Testis (tissue), 3 donors: ENCODE measurements around the gene RASGEF1B. TPM values are rescaled to one million over a fixed set of nuclear protein-coding genes. Genes with fewer than 3 reads are reported as not detected.
A peak's percentile ranks its signal among the peaks of the same experiment; 100 is the strongest.

ENCODE experiments used
- DNase-seq: peaks from one replicate; pipeline ENCODE4 v3.0.0-alpha.2; 2019
- H3K27ac ChIP-seq, 2 donors: fragments of 200-600 bp; sonication (generic); one replicate each; pipeline ENCODE4 v1.5.1; 2019
- H3K27me3 ChIP-seq: fragments of 200-600 bp; sonication (generic); one replicate; pipeline ENCODE4 v1.5.1; 2019
- H3K36me3 ChIP-seq: fragments of 200-600 bp; sonication (generic); one replicate; pipeline ENCODE4 v1.5.1; 2017; ENCODE audit warnings: low read depth; ENCODE audit errors: missing control alignments
- H3K4me1 ChIP-seq: fragments of 200-600 bp; sonication (generic); one replicate; pipeline ENCODE4 v1.5.1; 2019
- H3K4me3 ChIP-seq, 2 donors: fragments of 200-600 bp; sonication (generic); one replicate each; pipeline ENCODE4 v1.5.1; 2017 to 2019
- H3K9me3 ChIP-seq: fragments of 200-600 bp; sonication (generic); one replicate; pipeline ENCODE4 v1.5.1; 2017
- CTCF ChIP-seq, 3 experiments: fragments of 450-650 bp in 2 of 3; fragments of 200-600 bp in 1 of 3; sonication (generic) in 1 of 3; IDR thresholded peaks; one replicate each; pipeline ENCODE4 v1.5.1; 2016 to 2019; ENCODE audit warnings: antibody characterized with exemption in 3 of 3, mild to moderate bottlenecking in 2 of 3, moderate library complexity in 1 of 3
- POLR2A ChIP-seq: fragments of 450-650 bp; IDR thresholded peaks from one replicate; pipeline ENCODE4 v1.6.1; 2017; ENCODE audit warnings: antibody characterized with exemption, mild to moderate bottlenecking, moderate library complexity
- WGBS, 2 donors: methylation state at CpG; one replicate each; pipeline ENCODE4 v1.1.5; 2018; 5-methylcytosine and 5-hydroxymethylcytosine counted together
- intact Hi-C: fragments of 100-400 bp; cut with DNase I; formaldehyde crosslinking; loops from one replicate; pipeline ENCODE4 v1.15.1; 2023; ENCODE audit warnings: low total_unique reads
- polyA plus RNA-seq: library from polyadenylated mRNA; stranded (reverse); fragments of 350-450 nt; fragmentation: Illumina TruSeq; extraction: RNeasy Lipid Tissue Mini Kit (QIAGEN cat#74804); gene quantifications from one replicate; pipeline ENCODE4 v1.2.3, GENCODE V29; 2014; ENCODE audit warnings: low read depth, low replicate concordance; ENCODE audit not compliant: insufficient read depth
- total RNA-seq, 2 donors: library from RNA; depleted of rRNA; stranded (reverse); fragments of >200 nt; gene quantifications; one replicate each; pipeline ENCODE4 v1.2.3, GENCODE V29; 2016

Gene RASGEF1B
- total and polyA plus RNA-seq, 3 donors from 2014 or later = 5.3 to 13.0 (median 5.5) TPM

- no peaks in the 10 kb centered on the region for H3K27me3 ChIP-seq
- peak; percentile 17 for DNase-seq
- H3K27ac ChIP-seq = no peak overlapping the region
Observed at GRCh38 chr4:81429607-81430006, 42.1 kb downstream of the RASGEF1B start.

GRCh38 chr4:81429031-81429430 lies 42.7 kb downstream of the RASGEF1B start:
- 56 to 63% methylated on average over 6 of the region's 6 CpGs for WGBS, 2 donors
- Histone ChIP-seq H3K36me3 (no peaks in the 10 kb centered on the region), H3K9me3 (no peaks in the 10 kb centered on the region), H3K27ac (no peak overlapping the region), H3K4me1 (no peaks in the 10 kb centered on the region), H3K4me3 (peak overlapping the region; percentile 13 to 42), H3K27me3 (no peaks in the 10 kb centered on the region)
- intact Hi-C loops = no loop called here
- no peak for DNase-seq
- no peak for TF ChIP-seq CTCF (IDR thresholded peaks at IDR 0.05)
- TF ChIP-seq POLR2A = no peak

More at GRCh38 chr4:81429607-81430006, 42.1 kb downstream of the RASGEF1B start:
- Histone ChIP-seq H3K4me3 (peak overlapping the region; percentile 13 to 42), H3K36me3 (no peaks in the 10 kb centered on the region), H3K4me1 (no peaks in the 10 kb centered on the region), H3K9me3 (no peaks in the 10 kb centered on the region)
- intact Hi-C loops = no loop called here
- TF ChIP-seq POLR2A (no peak), CTCF (IDR thresholded peaks at IDR 0.05) (no peak)
- WGBS, 2 donors = 86 to 87% methylated on average over 17 to 25 of the region's 25 CpGs

GRCh38 chr4:81428002-81428401 lies 43.7 kb downstream of the RASGEF1B start:
- Histone ChIP-seq H3K27me3 (no peaks in the 10 kb centered on the region), H3K27ac (no peak overlapping the region), H3K36me3 (no peaks in the 10 kb centered on the region), H3K4me3 (no peak overlapping the region), H3K9me3 (no peaks in the 10 kb centered on the region), H3K4me1 (no peaks in the 10 kb centered on the region)
- TF ChIP-seq POLR2A (no peak), CTCF (IDR thresholded peaks at IDR 0.05) (no peak)
- DNase-seq = no peak
- intact Hi-C loops = no loop called here
- WGBS, 2 donors = 91 to 93% methylated on average over 3 of the region's 3 CpGs

- H3K9me3 ChIP-seq = no peaks in the 10 kb centered on the region
- H3K4me1 ChIP-seq = no peaks in the 10 kb centered on the region
- 52 to 54% methylated on average over 6 of the region's 6 CpGs for WGBS, 2 donors
- no peak for TF ChIP-seq CTCF (IDR thresholded peaks at IDR 0.05)
- no peak for TF ChIP-seq POLR2A
- H3K4me3 ChIP-seq = no peak overlapping the region
- no peak for DNase-seq
- H3K36me3 ChIP-seq = no peaks in the 10 kb centered on the region
- no peak overlapping the region for H3K27ac ChIP-seq
- intact Hi-C loops = no loop called here
- no peaks in the 10 kb centered on the region for H3K27me3 ChIP-seq
Observed at GRCh38 chr4:81427344-81427821, 44.3 kb downstream of the RASGEF1B start.

- 67 to 78% methylated on average over 1 of the region's 1 CpG for WGBS, 2 donors
- intact Hi-C loops = no loop called here
- no peak overlapping the region for H3K27ac ChIP-seq
Observed at GRCh38 chr4:81426770-81427289, 44.9 kb downstream of the RASGEF1B start.

More at GRCh38 chr4:81426770-81427289, 44.9 kb downstream of the RASGEF1B start:
- TF ChIP-seq CTCF (IDR thresholded peaks at IDR 0.05) (no peak), POLR2A (no peak)
- no peaks in the 10 kb centered on the region for H3K9me3 ChIP-seq
- H3K4me1 ChIP-seq = no peaks in the 10 kb centered on the region
- H3K36me3 ChIP-seq = no peaks in the 10 kb centered on the region
- H3K27me3 ChIP-seq = no peaks in the 10 kb centered on the region
- no peak for DNase-seq
- H3K4me3 ChIP-seq = no peak overlapping the region
